Measurements from ENCODE around the gene PAQR5. TPM values are rescaled to one million over a fixed set of nuclear protein-coding genes. Genes with fewer than 3 reads are reported as not detected.

The PAQR5 gene
- total and polyA plus RNA-seq, 9 of the 15 experiments (the other 6 are each of a cell fraction or from before 2014, with no cell fraction given) = 0.04 to 0.08 TPM; not detected in 7

DNA sequence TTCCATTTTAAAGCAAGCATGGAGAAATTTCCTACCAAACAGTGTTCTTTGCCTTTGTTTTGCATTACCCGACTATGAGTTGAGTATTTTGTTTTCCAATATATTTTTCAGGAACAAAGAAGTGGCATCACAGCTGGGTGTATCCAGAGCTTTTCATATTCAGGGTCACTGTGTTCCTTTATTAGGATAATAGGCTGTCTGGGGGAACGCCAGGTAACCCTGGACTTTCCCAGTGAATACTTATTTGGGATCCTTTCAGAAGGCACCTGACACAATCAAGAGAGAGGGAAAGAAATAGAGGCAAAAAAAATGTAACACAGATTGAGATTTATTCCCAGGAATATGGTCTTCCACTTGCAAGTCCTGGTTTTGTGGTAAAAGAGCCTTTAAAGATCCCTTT is 44.4 kb downstream of the PAQR5 start:
- intact Hi-C loops (cut with micrococcal nuclease) = no loop called here
- TF ChIP-seq SUPT5H (IDR thresholded peaks at IDR 0.05) (no peak), POU5F1 (IDR thresholded peaks at IDR 0.05; ENCODE audit: borderline replicate concordance, low read depth, low read length, partially characterized antibody) (no peak), NFYB (IDR thresholded peaks at IDR 0.05; ENCODE audit: extremely low read depth, insufficient read length) (no peak)
- TF ChIP-seq, protein P1, sequence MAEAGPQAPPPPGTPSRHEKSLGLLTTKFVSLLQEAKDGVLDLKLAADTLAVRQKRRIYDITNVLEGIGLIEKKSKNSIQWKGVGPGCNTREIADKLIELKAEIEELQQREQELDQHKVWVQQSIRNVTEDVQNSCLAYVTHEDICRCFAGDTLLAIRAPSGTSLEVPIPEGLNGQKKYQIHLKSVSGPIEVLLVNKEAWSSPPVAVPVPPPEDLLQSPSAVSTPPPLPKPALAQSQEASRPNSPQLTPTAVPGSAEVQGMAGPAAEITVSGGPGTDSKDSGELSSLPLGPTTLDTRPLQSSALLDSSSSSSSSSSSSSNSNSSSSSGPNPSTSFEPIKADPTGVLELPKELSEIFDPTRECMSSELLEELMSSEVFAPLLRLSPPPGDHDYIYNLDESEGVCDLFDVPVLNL (CRISPR knock-in tag; IDR thresholded peaks at IDR 0.05; ENCODE audit: low read depth) = no peak
- TF ChIP-seq, protein P2, sequence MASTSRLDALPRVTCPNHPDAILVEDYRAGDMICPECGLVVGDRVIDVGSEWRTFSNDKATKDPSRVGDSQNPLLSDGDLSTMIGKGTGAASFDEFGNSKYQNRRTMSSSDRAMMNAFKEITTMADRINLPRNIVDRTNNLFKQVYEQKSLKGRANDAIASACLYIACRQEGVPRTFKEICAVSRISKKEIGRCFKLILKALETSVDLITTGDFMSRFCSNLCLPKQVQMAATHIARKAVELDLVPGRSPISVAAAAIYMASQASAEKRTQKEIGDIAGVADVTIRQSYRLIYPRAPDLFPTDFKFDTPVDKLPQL (IDR thresholded peaks at IDR 0.05; ENCODE audit: extremely low read depth, insufficient read length) = no peak
- TF ChIP-seq, protein P3, sequence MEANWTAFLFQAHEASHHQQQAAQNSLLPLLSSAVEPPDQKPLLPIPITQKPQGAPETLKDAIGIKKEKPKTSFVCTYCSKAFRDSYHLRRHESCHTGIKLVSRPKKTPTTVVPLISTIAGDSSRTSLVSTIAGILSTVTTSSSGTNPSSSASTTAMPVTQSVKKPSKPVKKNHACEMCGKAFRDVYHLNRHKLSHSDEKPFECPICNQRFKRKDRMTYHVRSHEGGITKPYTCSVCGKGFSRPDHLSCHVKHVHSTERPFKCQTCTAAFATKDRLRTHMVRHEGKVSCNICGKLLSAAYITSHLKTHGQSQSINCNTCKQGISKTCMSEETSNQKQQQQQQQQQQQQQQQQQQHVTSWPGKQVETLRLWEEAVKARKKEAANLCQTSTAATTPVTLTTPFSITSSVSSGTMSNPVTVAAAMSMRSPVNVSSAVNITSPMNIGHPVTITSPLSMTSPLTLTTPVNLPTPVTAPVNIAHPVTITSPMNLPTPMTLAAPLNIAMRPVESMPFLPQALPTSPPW (CRISPR knock-in tag; IDR thresholded peaks at IDR 0.05) = no peak
- TF ChIP-seq, protein P4, sequence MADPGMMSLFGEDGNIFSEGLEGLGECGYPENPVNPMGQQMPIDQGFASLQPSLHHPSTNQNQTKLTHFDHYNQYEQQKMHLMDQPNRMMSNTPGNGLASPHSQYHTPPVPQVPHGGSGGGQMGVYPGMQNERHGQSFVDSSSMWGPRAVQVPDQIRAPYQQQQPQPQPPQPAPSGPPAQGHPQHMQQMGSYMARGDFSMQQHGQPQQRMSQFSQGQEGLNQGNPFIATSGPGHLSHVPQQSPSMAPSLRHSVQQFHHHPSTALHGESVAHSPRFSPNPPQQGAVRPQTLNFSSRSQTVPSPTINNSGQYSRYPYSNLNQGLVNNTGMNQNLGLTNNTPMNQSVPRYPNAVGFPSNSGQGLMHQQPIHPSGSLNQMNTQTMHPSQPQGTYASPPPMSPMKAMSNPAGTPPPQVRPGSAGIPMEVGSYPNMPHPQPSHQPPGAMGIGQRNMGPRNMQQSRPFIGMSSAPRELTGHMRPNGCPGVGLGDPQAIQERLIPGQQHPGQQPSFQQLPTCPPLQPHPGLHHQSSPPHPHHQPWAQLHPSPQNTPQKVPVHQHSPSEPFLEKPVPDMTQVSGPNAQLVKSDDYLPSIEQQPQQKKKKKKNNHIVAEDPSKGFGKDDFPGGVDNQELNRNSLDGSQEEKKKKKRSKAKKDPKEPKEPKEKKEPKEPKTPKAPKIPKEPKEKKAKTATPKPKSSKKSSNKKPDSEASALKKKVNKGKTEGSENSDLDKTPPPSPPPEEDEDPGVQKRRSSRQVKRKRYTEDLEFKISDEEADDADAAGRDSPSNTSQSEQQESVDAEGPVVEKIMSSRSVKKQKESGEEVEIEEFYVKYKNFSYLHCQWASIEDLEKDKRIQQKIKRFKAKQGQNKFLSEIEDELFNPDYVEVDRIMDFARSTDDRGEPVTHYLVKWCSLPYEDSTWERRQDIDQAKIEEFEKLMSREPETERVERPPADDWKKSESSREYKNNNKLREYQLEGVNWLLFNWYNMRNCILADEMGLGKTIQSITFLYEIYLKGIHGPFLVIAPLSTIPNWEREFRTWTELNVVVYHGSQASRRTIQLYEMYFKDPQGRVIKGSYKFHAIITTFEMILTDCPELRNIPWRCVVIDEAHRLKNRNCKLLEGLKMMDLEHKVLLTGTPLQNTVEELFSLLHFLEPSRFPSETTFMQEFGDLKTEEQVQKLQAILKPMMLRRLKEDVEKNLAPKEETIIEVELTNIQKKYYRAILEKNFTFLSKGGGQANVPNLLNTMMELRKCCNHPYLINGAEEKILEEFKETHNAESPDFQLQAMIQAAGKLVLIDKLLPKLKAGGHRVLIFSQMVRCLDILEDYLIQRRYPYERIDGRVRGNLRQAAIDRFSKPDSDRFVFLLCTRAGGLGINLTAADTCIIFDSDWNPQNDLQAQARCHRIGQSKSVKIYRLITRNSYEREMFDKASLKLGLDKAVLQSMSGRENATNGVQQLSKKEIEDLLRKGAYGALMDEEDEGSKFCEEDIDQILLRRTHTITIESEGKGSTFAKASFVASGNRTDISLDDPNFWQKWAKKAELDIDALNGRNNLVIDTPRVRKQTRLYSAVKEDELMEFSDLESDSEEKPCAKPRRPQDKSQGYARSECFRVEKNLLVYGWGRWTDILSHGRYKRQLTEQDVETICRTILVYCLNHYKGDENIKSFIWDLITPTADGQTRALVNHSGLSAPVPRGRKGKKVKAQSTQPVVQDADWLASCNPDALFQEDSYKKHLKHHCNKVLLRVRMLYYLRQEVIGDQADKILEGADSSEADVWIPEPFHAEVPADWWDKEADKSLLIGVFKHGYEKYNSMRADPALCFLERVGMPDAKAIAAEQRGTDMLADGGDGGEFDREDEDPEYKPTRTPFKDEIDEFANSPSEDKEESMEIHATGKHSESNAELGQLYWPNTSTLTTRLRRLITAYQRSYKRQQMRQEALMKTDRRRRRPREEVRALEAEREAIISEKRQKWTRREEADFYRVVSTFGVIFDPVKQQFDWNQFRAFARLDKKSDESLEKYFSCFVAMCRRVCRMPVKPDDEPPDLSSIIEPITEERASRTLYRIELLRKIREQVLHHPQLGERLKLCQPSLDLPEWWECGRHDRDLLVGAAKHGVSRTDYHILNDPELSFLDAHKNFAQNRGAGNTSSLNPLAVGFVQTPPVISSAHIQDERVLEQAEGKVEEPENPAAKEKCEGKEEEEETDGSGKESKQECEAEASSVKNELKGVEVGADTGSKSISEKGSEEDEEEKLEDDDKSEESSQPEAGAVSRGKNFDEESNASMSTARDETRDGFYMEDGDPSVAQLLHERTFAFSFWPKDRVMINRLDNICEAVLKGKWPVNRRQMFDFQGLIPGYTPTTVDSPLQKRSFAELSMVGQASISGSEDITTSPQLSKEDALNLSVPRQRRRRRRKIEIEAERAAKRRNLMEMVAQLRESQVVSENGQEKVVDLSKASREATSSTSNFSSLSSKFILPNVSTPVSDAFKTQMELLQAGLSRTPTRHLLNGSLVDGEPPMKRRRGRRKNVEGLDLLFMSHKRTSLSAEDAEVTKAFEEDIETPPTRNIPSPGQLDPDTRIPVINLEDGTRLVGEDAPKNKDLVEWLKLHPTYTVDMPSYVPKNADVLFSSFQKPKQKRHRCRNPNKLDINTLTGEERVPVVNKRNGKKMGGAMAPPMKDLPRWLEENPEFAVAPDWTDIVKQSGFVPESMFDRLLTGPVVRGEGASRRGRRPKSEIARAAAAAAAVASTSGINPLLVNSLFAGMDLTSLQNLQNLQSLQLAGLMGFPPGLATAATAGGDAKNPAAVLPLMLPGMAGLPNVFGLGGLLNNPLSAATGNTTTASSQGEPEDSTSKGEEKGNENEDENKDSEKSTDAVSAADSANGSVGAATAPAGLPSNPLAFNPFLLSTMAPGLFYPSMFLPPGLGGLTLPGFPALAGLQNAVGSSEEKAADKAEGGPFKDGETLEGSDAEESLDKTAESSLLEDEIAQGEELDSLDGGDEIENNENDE (IDR thresholded peaks at IDR 0.05; ENCODE audit: low read depth, low read length) = no peak
- ATAC-seq (no peak), DNase-seq (ENCODE audit: extremely low read depth in 1 of 4, low spot score in 3 of 4) (no peak), FAIRE-seq (no peak)
- no peak overlapping the region for H3K27ac ChIP-seq (ENCODE audit: extremely low read depth, low read depth, low read length)
- H3K27me3 ChIP-seq (ENCODE audit: control insufficient read depth in 2 of 2, insufficient read depth in 2 of 2, low read length in 2 of 2) = peaks cover 21 to 22% of the 10 kb centered on the region in 2 experiments; a peak in 4 of 5 replicates
- H3K9me3 ChIP-seq (replicated peaks; ENCODE audit: control insufficient read depth, insufficient read depth, low read depth, low read length) = no peaks in the 10 kb centered on the region
- H3K4me1 ChIP-seq (replicated peaks in 1 of 2; ENCODE audit: control insufficient read depth in 2 of 2, insufficient read depth in 2 of 2, low read length in 2 of 2) = no peaks in the 10 kb centered on the region
- 0% methylated on average over 2 of the region's 2 CpGs for WGBS (ENCODE audit: insufficient coverage, low coverage, missing lambda C conversion rate)
- H3K4me2 ChIP-seq (ENCODE audit: insufficient read depth, low read length) = no peak overlapping the region
- in situ Hi-C loops (cut with MboI) = no loop called here
- ChIA-PET POLR2A (interaction anchor here (1.7 kb wide), 1 partner anchor 33 kb away, joined by 3 read pairs; no protein-coding TSS in a partner anchor), CTCF (ENCODE audit: low intra/inter-chr PET ratio) (no interaction called here)
- no peak overlapping the region for H3K9ac ChIP-seq (ENCODE audit: insufficient read depth in 1 of 2, low read depth in 2 of 2, low read length in 2 of 2)
- H3K4me3 ChIP-seq = no peak overlapping the region
- H4K20me1 ChIP-seq (replicated peaks; ENCODE audit: control insufficient read depth, insufficient read depth, low read length) = no peaks in the 10 kb centered on the region
- no TSS peak for BruUV-seq (replicated peaks)
- H3K36me3 ChIP-seq (ENCODE audit: control insufficient read depth, insufficient read depth, low read length) = no peaks in the 10 kb centered on the region
- H2AFZ ChIP-seq (ENCODE audit: low read depth, low read length) = no peak overlapping the region
- no peaks in the 10 kb centered on the region for H3K9me1 ChIP-seq (ENCODE audit: control insufficient read depth, insufficient read depth, low read length)
- no peaks in the 10 kb centered on the region for H3K79me2 ChIP-seq (ENCODE audit: control insufficient read depth, insufficient read depth, low read length)
